Esophagus squamous epithelium (tissue), 5 donors: ENCODE measurements around the gene STAM. TPM values are rescaled to one million over a fixed set of nuclear protein-coding genes. Genes with fewer than 3 reads are reported as not detected.

Experiments
- DNase-seq: peaks from one replicate; lab custom pipeline; 2025; lab: John Stamatoyannopoulos, UW
- H3K27ac ChIP-seq, 4 donors: fragments of 200-600 bp; sonication (generic); one replicate each; pipeline ENCODE4 v1.5.1; 2016 to 2019; ENCODE audit warnings: mild to moderate bottlenecking in 1 of 4
- H3K27me3 ChIP-seq, 4 donors: fragments of 200-600 bp; sonication (generic); 1 replicate in 3 of 4; 2 replicates in 1 of 4; pipeline versions ENCODE4 v1.5.1 to v1.6.0; 2017 to 2021; ENCODE audit warnings: antibody characterized with exemption in 1 of 4
- H3K36me3 ChIP-seq, 3 donors: fragments of 200-600 bp; sonication (generic); one replicate each; pipeline ENCODE4 v1.5.1; 2016 to 2019
- H3K4me1 ChIP-seq, 3 donors: fragments of 200-600 bp; sonication (generic); one replicate each; pipeline ENCODE4 v1.5.1; 2017 to 2019
- H3K4me3 ChIP-seq, 4 donors: fragments of 200-600 bp; sonication (generic); 1 replicate in 3 of 4; 2 replicates in 1 of 4; pipeline ENCODE4 v1.5.1; 2016 to 2019; ENCODE audit warnings: mild to moderate bottlenecking in 2 of 4, moderate library complexity in 1 of 4
- H3K9me3 ChIP-seq, 3 donors: fragments of 200-600 bp; sonication (generic); one replicate each; pipeline ENCODE4 v1.5.1; 2016 to 2019
- POLR2A ChIP-seq, 4 donors: fragments of 450-650 bp; IDR thresholded peaks; one replicate each; pipeline ENCODE4 v1.6.1; 2017; ENCODE audit warnings: antibody characterized with exemption in 4 of 4, mild to moderate bottlenecking in 4 of 4, moderate library complexity in 3 of 4
- WGBS, 2 donors: methylation state at CpG; one replicate each; pipeline ENCODE4 v1.1.5; 2018; 5-methylcytosine and 5-hydroxymethylcytosine counted together
- intact Hi-C: fragments of 100-400 bp; cut with DNase I; formaldehyde crosslinking; loops from one replicate; pipeline ENCODE4 v1.15.0; 2022
- total RNA-seq, 4 donors: library from RNA; depleted of rRNA; stranded (reverse); fragments of >200 nt; gene quantifications; one replicate each; pipeline ENCODE4 v1.1.0, GENCODE V29; 2016
- TF ChIP-seq, protein P1 (sequence below), 6 experiments: fragments of 450-650 bp in 4 of 6; fragments of 200-600 bp in 2 of 6; sonication (generic) in 2 of 6; IDR thresholded peaks; one replicate each; pipeline ENCODE4 v1.5.1; 2016 to 2019; ENCODE audit warnings: antibody characterized with exemption in 6 of 6, mild to moderate bottlenecking in 4 of 6, moderate library complexity in 4 of 6
- donor health status: DM: yes; HTN: yes; CAD: no.

Gene STAM
- total RNA-seq, 4 donors from 2014 or later = 19.9 to 28.6 (median 22.7) TPM

DNA sequence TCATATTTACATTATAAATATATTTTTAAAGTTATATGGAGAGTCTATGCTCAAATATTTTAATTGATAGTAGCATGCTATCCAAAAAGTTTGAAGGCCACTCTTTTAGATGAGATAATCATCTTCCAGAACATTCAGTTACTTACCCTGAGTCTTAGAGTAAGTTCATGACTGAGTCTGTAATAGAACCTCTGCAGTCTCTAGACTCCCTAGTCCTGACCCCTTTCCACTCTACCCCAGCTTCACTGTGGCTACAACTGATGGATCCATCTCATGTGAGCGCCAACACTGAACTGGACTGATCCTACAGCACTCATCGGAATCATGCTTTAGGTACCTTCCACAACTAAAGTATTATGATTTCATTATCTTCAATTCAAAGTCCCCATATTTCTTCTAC is 36.9 kb upstream of the STAM start:
- Histone ChIP-seq H3K36me3 (peaks cover 0 to 1% (median 0%) of the 10 kb centered on the region in 3 donors), H3K4me3 (no peak overlapping the region), H3K9me3 (no peaks in the 10 kb centered on the region), H3K27ac (no peak overlapping the region), H3K4me1 (no peaks in the 10 kb centered on the region), H3K27me3 (no peaks in the 10 kb centered on the region)
- TF ChIP-seq, protein P1, sequence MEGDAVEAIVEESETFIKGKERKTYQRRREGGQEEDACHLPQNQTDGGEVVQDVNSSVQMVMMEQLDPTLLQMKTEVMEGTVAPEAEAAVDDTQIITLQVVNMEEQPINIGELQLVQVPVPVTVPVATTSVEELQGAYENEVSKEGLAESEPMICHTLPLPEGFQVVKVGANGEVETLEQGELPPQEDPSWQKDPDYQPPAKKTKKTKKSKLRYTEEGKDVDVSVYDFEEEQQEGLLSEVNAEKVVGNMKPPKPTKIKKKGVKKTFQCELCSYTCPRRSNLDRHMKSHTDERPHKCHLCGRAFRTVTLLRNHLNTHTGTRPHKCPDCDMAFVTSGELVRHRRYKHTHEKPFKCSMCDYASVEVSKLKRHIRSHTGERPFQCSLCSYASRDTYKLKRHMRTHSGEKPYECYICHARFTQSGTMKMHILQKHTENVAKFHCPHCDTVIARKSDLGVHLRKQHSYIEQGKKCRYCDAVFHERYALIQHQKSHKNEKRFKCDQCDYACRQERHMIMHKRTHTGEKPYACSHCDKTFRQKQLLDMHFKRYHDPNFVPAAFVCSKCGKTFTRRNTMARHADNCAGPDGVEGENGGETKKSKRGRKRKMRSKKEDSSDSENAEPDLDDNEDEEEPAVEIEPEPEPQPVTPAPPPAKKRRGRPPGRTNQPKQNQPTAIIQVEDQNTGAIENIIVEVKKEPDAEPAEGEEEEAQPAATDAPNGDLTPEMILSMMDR (IDR thresholded peaks at IDR 0.05) = no peak
- TF ChIP-seq POLR2A (IDR thresholded peaks at IDR 0.05) = no peak
- WGBS, 2 donors = 66 to 67% methylated on average over 2 of the region's 2 CpGs
- intact Hi-C loops = loop anchor here (5.0 to 10.0 kb wide), 2 partner anchors 140 to 498 kb away; no protein-coding TSS in a partner anchor
- no peak for DNase-seq

DNA sequence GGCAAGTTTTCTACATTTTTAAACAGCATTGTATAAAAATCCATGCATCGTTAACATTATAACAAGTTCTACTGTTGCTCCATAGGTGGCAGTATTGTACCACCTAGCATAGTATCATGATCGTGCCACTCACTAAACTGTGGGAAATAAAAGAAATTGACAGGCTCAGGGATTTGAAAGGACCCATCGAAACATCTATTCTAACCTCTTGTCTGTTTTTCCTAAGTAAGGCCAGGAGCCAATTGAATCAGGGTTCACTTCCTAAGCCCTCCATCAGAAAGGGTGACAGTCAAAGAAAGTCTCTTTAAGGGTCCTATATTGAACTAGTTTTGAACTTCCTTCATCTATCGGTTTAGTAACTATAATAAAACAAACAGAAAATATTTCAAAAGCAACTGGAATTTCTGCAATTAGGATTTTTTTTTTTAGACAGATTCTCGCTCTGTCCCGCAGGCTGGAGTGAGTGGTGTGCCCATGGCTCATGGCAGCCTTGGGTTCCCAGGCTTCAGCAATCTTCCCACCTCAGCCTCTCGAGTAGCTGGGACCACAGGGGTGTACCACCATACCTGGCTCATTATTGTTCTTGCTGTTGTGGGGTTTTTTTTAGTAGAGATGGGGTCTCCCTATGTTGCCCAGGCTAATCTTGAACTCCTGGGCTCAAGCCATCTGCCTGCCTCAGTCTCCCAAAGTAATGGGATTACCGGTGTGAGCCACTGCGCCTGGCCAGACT is 36.2 kb upstream of the STAM start:
- no peaks in the 10 kb centered on the region for H3K36me3 ChIP-seq
- no peak overlapping the region for H3K27ac ChIP-seq
- no peaks in the 10 kb centered on the region for H3K27me3 ChIP-seq
- H3K9me3 ChIP-seq = no peaks in the 10 kb centered on the region
- 59% methylated on average over 9 of the region's 9 CpGs for WGBS, 2 donors
- no peaks in the 10 kb centered on the region for H3K4me1 ChIP-seq
- no peak overlapping the region for H3K4me3 ChIP-seq
- TF ChIP-seq, protein P1 (IDR thresholded peaks at IDR 0.05) = peak; percentile 62 to 91 (median 78)
- no peak for TF ChIP-seq POLR2A (IDR thresholded peaks at IDR 0.05)
- no peak for DNase-seq
- intact Hi-C loops = loop anchor here (5.0 to 10.0 kb wide), 2 partner anchors 140 to 497 kb away; no protein-coding TSS in a partner anchor

DNA sequence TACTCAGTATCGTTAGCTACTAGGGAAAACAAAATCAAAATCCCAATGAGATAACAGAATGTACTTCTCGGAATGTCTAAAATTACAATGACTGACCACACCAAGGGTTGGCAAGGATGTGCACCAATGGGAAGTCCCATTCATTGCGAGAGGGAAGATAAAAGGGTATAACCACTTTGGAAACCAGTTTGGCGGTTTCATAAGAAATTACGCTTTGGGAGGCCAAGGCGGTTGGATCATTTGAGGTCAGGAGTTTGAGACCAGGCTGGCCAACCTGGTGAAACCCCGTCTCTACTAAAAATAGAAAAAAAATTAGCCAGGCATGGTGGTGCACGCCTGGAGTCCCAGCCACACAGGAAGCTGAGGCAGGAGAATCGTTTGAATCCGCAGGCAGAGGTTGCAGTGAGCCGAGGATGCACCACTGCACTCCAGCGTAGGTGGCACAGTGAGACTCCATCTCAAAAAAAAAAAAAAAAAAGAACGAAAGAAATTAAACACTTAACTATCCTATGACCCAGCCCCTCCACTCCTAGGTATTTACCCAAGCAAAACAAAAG is 34.4 kb upstream of the STAM start:
- 75 to 77% methylated on average over 13 of the region's 13 CpGs for WGBS, 2 donors
- Histone ChIP-seq H3K4me3 (no peak overlapping the region), H3K9me3 (no peaks in the 10 kb centered on the region), H3K4me1 (peaks cover 0 to 13% (median 0%) of the 10 kb centered on the region in 3 donors), H3K27me3 (no peaks in the 10 kb centered on the region), H3K27ac (no peak overlapping the region), H3K36me3 (no peaks in the 10 kb centered on the region)
- TF ChIP-seq, protein P1 (IDR thresholded peaks at IDR 0.05) = no peak
- TF ChIP-seq POLR2A (IDR thresholded peaks at IDR 0.05) = no peak
- DNase-seq = no peak
- intact Hi-C loops = loop anchor here (5.0 to 10.0 kb wide), 2 partner anchors 138 to 495 kb away; no protein-coding TSS in a partner anchor

DNA sequence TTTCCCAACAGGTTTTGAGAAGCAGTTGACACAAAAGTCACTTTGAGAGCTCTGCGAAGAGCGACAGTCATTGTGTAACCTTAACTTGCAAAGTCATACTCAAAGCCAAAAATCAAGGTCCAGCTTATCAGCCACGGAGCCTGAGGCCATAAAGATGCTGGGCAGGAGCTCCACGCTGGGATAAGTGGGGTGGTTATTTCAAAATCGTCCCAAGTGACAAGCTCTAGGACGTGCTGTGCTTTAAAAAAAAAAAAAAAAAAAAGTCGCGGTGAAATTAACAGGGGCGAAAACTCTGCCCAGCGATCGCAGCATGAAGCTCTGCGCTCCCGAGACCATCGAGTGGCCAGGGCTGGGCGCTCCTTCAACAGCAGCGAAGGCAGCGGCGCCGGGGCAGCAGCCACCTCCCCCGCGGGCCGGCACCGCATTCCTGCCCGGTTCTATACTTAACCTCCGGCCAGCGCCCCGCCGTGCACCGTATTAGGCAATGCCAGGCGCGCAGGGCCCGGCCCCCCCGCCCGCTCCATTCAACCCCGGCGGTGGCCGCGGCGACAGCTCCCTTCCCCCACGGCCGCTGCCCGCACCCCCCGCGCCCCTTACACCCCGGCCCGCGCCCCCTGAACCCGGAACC is 27.4 kb upstream of the STAM start:
- Histone ChIP-seq H3K36me3 (no peaks in the 10 kb centered on the region), H3K4me3 (peak overlapping the region; percentile 64 to 97 (median 96)), H3K27me3 (peaks cover 0 to 3% (median 0%) of the 10 kb centered on the region in 4 donors), H3K4me1 (peaks cover 0 to 31% (median 5%) of the 10 kb centered on the region in 3 donors), H3K27ac (peak overlapping the region; percentile 81 to 95 (median 94)), H3K9me3 (no peaks in the 10 kb centered on the region)
- WGBS, 2 donors = 6 to 7% methylated on average over 11 to 24 of the region's 48 CpGs
- intact Hi-C loops = no loop called here
- TF ChIP-seq, protein P1 (IDR thresholded peaks at IDR 0.05) = no peak
- TF ChIP-seq POLR2A (IDR thresholded peaks at IDR 0.05) = no peak
- DNase-seq = no peak
